ENCODE data around the gene TOE1. TPM values are rescaled to one million over a fixed set of nuclear protein-coding genes. Genes with fewer than 3 reads are reported as not detected.

Gene TOE1
- total RNA-seq, 2 donors from 2014 or later, result 9.6 to 16.7 TPM

- H3K27ac Mint-ChIP-seq, result no peak overlapping the region
- no peak for TF ChIP-seq CTCF (conservative IDR thresholded peaks at IDR 0.05)
- no peaks in the 10 kb centered on the region for H3K9me3 Mint-ChIP-seq
- Histone ChIP-seq H3K27ac (ENCODE audit: low read depth, low read length) (no peak overlapping the region), H3K27me3 (ENCODE audit: control insufficient read depth, insufficient read depth, low read length, poor library complexity, severe bottlenecking) (no peaks in the 10 kb centered on the region), H3K4me1 (ENCODE audit: control insufficient read depth, insufficient read depth, low read length) (peaks cover 2% of the 10 kb centered on the region), H3K9me3 (ENCODE audit: control insufficient read depth, low read length) (no peaks in the 10 kb centered on the region), H3K9ac (ENCODE audit: extremely low read depth, low read length, poor library complexity, severe bottlenecking) (no peak overlapping the region), H3K36me3 (ENCODE audit: control insufficient read depth, insufficient read depth, low read length) (peaks cover 38% of the 10 kb centered on the region), H3K4me3 (ENCODE audit: low read length) (no peak overlapping the region)
- peaks cover 8% of the 10 kb centered on the region for H3K4me1 Mint-ChIP-seq
- 97 to 98% methylated on average over 11 to 13 of the region's 13 CpGs for WGBS, 2 experiments (ENCODE audit: insufficient coverage in 1 of 2, insufficient read length in 1 of 2)
- DNase-seq, result no peak
- no peak overlapping the region for H3K4me3 Mint-ChIP-seq
- H3K36me3 Mint-ChIP-seq (ENCODE audit: low read depth), result peaks cover 32% of the 10 kb centered on the region
- H3K27me3 Mint-ChIP-seq (ENCODE audit: insufficient read depth), result no peaks in the 10 kb centered on the region
Observed at GRCh38 chr1:45345014-45345413, 5.0 kb downstream of the TOE1 start.

DNA sequence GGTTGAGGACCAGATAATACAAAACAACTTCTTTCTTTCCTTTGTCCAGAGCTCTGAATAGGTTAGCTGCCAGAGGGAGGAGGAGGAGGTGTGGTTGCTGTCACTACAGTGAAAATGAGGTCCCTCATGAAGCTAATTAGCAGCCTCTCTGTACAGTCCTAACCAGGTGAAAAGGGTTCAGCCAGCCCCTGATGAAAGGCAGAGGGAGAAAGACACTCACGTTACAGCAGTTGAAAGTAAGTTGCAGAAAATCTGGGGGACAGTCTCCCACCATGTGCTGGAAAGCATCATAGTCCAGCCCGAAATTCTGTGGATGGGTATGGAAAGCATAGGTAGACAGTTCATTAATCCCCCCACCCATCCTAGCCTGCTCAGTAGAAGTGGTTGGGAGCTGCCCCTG, 6.5 kb downstream of the TOE1 start:
- H3K27me3 ChIP-seq (ENCODE audit: control insufficient read depth, insufficient read depth, low read length, poor library complexity, severe bottlenecking), result no peaks in the 10 kb centered on the region
- no peaks in the 10 kb centered on the region for H3K4me1 Mint-ChIP-seq
- H3K4me3 ChIP-seq (ENCODE audit: low read length), result no peak overlapping the region
- H3K27ac Mint-ChIP-seq, result no peak overlapping the region
- H3K9ac ChIP-seq (ENCODE audit: extremely low read depth, low read length, poor library complexity, severe bottlenecking), result no peak overlapping the region
- no peak for TF ChIP-seq CTCF (conservative IDR thresholded peaks at IDR 0.05)
- H3K9me3 Mint-ChIP-seq, result no peaks in the 10 kb centered on the region
- no peaks in the 10 kb centered on the region for H3K9me3 ChIP-seq (ENCODE audit: control insufficient read depth, low read length)
- peaks cover 30% of the 10 kb centered on the region for H3K36me3 Mint-ChIP-seq (ENCODE audit: low read depth)
- DNase-seq, result no peak
- no peak overlapping the region for H3K4me3 Mint-ChIP-seq
- peaks cover 38% of the 10 kb centered on the region for H3K36me3 ChIP-seq (ENCODE audit: control insufficient read depth, insufficient read depth, low read length)
- WGBS, 2 experiments (ENCODE audit: insufficient coverage in 1 of 2, insufficient read length in 1 of 2), result 83 to 98% methylated on average over 1 to 2 of the region's 2 CpGs
- H3K27ac ChIP-seq (ENCODE audit: low read depth, low read length), result no peak overlapping the region
- no peaks in the 10 kb centered on the region for H3K4me1 ChIP-seq (ENCODE audit: control insufficient read depth, insufficient read depth, low read length)
- H3K27me3 Mint-ChIP-seq (ENCODE audit: insufficient read depth), result no peaks in the 10 kb centered on the region

GRCh38 chr1:45348020-45348419, 8.1 kb downstream of the TOE1 start:
- H3K27ac ChIP-seq (ENCODE audit: low read depth, low read length), result no peak overlapping the region
- H3K27me3 Mint-ChIP-seq (ENCODE audit: insufficient read depth), result no peaks in the 10 kb centered on the region

More at GRCh38 chr1:45348020-45348419, 8.1 kb downstream of the TOE1 start:
- no peaks in the 10 kb centered on the region for H3K4me1 ChIP-seq (ENCODE audit: control insufficient read depth, insufficient read depth, low read length)
- H3K36me3 Mint-ChIP-seq (ENCODE audit: low read depth), result peaks cover 17% of the 10 kb centered on the region
- no peaks in the 10 kb centered on the region for H3K27me3 ChIP-seq (ENCODE audit: control insufficient read depth, insufficient read depth, low read length, poor library complexity, severe bottlenecking)
- peaks cover 24% of the 10 kb centered on the region for H3K36me3 ChIP-seq (ENCODE audit: control insufficient read depth, insufficient read depth, low read length)
- H3K4me3 ChIP-seq (ENCODE audit: low read length), result no peak overlapping the region
- no peaks in the 10 kb centered on the region for H3K9me3 Mint-ChIP-seq
- H3K4me1 Mint-ChIP-seq, result no peaks in the 10 kb centered on the region
- H3K9me3 ChIP-seq (ENCODE audit: control insufficient read depth, low read length), result no peaks in the 10 kb centered on the region
- H3K9ac ChIP-seq (ENCODE audit: extremely low read depth, low read length, poor library complexity, severe bottlenecking), result no peak overlapping the region
- 83% methylated on average over 2 of the region's 2 CpGs; no CpG with 5 or more reads in 1 of the 2 experiments for WGBS, 2 experiments (ENCODE audit: insufficient coverage in 1 of 2, insufficient read length in 1 of 2)
- no peak overlapping the region for H3K4me3 Mint-ChIP-seq
- DNase-seq, result no peak
- no peak for TF ChIP-seq CTCF (conservative IDR thresholded peaks at IDR 0.05)
- no peak overlapping the region for H3K27ac Mint-ChIP-seq

Data from endodermal cell (in vitro differentiated cells).